Neural cell (in vitro differentiated cells): ENCODE results near the gene MYO7A.

ENCODE experiments used
- EP300 ChIP-seq: fragments of 450-650 bp; conservative IDR thresholded peaks from 2 replicates; pipeline ENCODE4 v1.6.1; 2014; ENCODE audit warnings: antibody characterized with exemption, mild to moderate bottlenecking, moderate library complexity; ENCODE audit not compliant: poor library complexity, severe bottlenecking
- EZH2 ChIP-seq: fragments of 200-600, 300-800 bp; shearing (Covaris generic), sonication (generic); IDR thresholded peaks from 2 replicates; pipeline ENCODE4 v1.6.1; 2014; ENCODE audit warnings: antibody characterized with exemption, low read length, borderline replicate concordance, mild to moderate bottlenecking; ENCODE audit not compliant: insufficient read depth, poor library complexity, severe bottlenecking
- POLR2AphosphoS5 ChIP-seq: IDR thresholded peaks from 2 replicates; pipeline ENCODE4 v1.6.1; 2012
- RAD21 ChIP-seq: fragments of 450-650 bp; conservative IDR thresholded peaks from 2 replicates; pipeline ENCODE4 v1.6.1; 2014; ENCODE audit warnings: antibody characterized with exemption, mild to moderate bottlenecking, moderate library complexity
- TF ChIP-seq, protein P1 (sequence below): fragments of 450-650 bp; IDR thresholded peaks from 2 replicates; pipeline ENCODE4 v1.5.1; 2014; ENCODE audit warnings: antibody characterized with exemption, mild to moderate bottlenecking, moderate library complexity; ENCODE audit not compliant: poor library complexity, severe bottlenecking

DNA sequence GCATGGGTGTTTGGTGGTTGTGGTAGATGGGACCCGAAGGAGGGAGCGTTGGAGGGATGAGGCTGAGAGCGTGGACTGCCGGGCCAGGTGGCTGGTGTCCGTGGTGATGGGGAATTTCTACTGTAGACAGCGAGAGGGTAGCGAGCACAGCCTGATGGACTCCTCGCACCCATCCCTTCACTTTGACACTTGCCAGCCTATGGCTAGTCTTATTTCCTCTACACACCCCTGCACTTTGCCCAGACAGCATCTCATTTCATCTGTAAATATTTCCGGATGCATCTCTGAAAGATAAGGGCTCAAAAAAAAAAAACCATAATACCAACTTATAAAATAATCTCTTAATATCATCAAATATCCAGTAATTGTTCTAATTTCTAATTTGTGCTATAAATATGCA, 19.6 kb upstream of the MYO7A start:
- TF ChIP-seq, protein P1, sequence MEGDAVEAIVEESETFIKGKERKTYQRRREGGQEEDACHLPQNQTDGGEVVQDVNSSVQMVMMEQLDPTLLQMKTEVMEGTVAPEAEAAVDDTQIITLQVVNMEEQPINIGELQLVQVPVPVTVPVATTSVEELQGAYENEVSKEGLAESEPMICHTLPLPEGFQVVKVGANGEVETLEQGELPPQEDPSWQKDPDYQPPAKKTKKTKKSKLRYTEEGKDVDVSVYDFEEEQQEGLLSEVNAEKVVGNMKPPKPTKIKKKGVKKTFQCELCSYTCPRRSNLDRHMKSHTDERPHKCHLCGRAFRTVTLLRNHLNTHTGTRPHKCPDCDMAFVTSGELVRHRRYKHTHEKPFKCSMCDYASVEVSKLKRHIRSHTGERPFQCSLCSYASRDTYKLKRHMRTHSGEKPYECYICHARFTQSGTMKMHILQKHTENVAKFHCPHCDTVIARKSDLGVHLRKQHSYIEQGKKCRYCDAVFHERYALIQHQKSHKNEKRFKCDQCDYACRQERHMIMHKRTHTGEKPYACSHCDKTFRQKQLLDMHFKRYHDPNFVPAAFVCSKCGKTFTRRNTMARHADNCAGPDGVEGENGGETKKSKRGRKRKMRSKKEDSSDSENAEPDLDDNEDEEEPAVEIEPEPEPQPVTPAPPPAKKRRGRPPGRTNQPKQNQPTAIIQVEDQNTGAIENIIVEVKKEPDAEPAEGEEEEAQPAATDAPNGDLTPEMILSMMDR = no peak
- TF ChIP-seq POLR2AphosphoS5 = no peak
- TF ChIP-seq RAD21 = no peak
- no peak for TF ChIP-seq EZH2
- TF ChIP-seq EP300 = no peak
